ENCODE data around the gene PARVG.

GRCh38 chr22:44154436-44154942 lies 26.2 kb upstream of the PARVG start:
- TF ChIP-seq CTCF (IDR thresholded peaks at IDR 0.05), result no peak
- TF ChIP-seq POLR2A (IDR thresholded peaks at IDR 0.05), result no peak
- TF ChIP-seq EP300 (IDR thresholded peaks at IDR 0.05), result no peak
